ENCODE data around the gene MX1. TPM values are rescaled to one million over a fixed set of nuclear protein-coding genes. Genes with fewer than 3 reads are reported as not detected.

The MX1 gene
- total RNA-seq, 2 donors from 2014 or later, result 15.6 to 29.1 TPM

- no peak for DNase-seq (ENCODE audit: low spot score)
Observed at GRCh38 chr21:41506611-41507520, 80.8 kb downstream of the MX1 start.

GRCh38 chr21:41507521-41508414, 81.7 kb downstream of the MX1 start, which contains the start of gene TMPRSS2:
TMPRSS2 (minus strand) TSS chr21:41508158; CDS start chr21:41498133, 10,025 bp downstream.
- peak within 1 kb of the TSS; percentile 62 to 72 for H3K4me3 ChIP-seq
- intact Hi-C loops (cut with DNase I), result no loop called here
- no peaks in the 10 kb centered on the region for H3K27me3 ChIP-seq (replicated peaks; ENCODE audit: insufficient read depth)
- TF ChIP-seq POLR2AphosphoS5 (IDR thresholded peaks at IDR 0.05) (peak; percentile 61), POLR2A (IDR thresholded peaks at IDR 0.05) (peak; percentile 73)
- TF ChIP-seq, protein P1, sequence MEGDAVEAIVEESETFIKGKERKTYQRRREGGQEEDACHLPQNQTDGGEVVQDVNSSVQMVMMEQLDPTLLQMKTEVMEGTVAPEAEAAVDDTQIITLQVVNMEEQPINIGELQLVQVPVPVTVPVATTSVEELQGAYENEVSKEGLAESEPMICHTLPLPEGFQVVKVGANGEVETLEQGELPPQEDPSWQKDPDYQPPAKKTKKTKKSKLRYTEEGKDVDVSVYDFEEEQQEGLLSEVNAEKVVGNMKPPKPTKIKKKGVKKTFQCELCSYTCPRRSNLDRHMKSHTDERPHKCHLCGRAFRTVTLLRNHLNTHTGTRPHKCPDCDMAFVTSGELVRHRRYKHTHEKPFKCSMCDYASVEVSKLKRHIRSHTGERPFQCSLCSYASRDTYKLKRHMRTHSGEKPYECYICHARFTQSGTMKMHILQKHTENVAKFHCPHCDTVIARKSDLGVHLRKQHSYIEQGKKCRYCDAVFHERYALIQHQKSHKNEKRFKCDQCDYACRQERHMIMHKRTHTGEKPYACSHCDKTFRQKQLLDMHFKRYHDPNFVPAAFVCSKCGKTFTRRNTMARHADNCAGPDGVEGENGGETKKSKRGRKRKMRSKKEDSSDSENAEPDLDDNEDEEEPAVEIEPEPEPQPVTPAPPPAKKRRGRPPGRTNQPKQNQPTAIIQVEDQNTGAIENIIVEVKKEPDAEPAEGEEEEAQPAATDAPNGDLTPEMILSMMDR (IDR thresholded peaks at IDR 0.05), result peak in 1 of 4 experiments; percentile 31
- no peaks in the 10 kb centered on the region for H3K9me3 ChIP-seq
- no peaks in the 10 kb centered on the region for H3K36me3 ChIP-seq
- WGBS, result 0% methylated on average over 37 of the region's 85 CpGs
- peak within 1 kb of the TSS; percentile 93 to 97 for H3K27ac ChIP-seq
- H3K4me1 ChIP-seq (replicated peaks), result no peaks in the 10 kb centered on the region
- peak; percentile 83 for DNase-seq (ENCODE audit: low spot score)

More at GRCh38 chr21:41506611-41507520, 80.8 kb downstream of the MX1 start:
- Histone ChIP-seq H3K9me3 (no peaks in the 10 kb centered on the region), H3K4me1 (replicated peaks) (no peaks in the 10 kb centered on the region), H3K4me3 (peak overlapping the region; percentile 62 to 72), H3K27ac (peak overlapping the region; percentile 93 to 97), H3K27me3 (replicated peaks; ENCODE audit: insufficient read depth) (no peaks in the 10 kb centered on the region), H3K36me3 (no peaks in the 10 kb centered on the region)
- TF ChIP-seq, protein P1 (IDR thresholded peaks at IDR 0.05), result no peak
- peak; percentile 16 for TF ChIP-seq POLR2A (IDR thresholded peaks at IDR 0.05)
- peak; percentile 61 for TF ChIP-seq POLR2AphosphoS5 (IDR thresholded peaks at IDR 0.05)
- intact Hi-C loops (cut with DNase I), result no loop called here
- 4% methylated on average over 62 of the region's 64 CpGs for WGBS

GRCh38 chr21:41508415-41509144, 82.5 kb downstream of the MX1 start:
- H3K4me3 ChIP-seq, result peak overlapping the region; percentile 62 to 72
- no peaks in the 10 kb centered on the region for H3K9me3 ChIP-seq
- WGBS, result 25% methylated on average over 18 of the region's 28 CpGs
- H3K27ac ChIP-seq, result peak overlapping the region; percentile 93 to 97
- no peaks in the 10 kb centered on the region for H3K4me1 ChIP-seq (replicated peaks)
- H3K36me3 ChIP-seq, result no peaks in the 10 kb centered on the region
- H3K27me3 ChIP-seq (replicated peaks; ENCODE audit: insufficient read depth), result no peaks in the 10 kb centered on the region
- TF ChIP-seq POLR2A (IDR thresholded peaks at IDR 0.05) (no peak), POLR2AphosphoS5 (IDR thresholded peaks at IDR 0.05) (peak; percentile 30)
- TF ChIP-seq, protein P1 (IDR thresholded peaks at IDR 0.05), result no peak
- DNase-seq (ENCODE audit: low spot score), result no peak
- intact Hi-C loops (cut with DNase I), result no loop called here

Other genes with a start within 250 kb of the MX1 start
- 10 to 100 TPM; 19.4 to 63.6 TPM for gene FAM3B, start 109.4 kb upstream of the MX1 start, total RNA-seq
- 1 to 10 TPM; 1.7 to 4.9 TPM for gene MX2, start 64.2 kb upstream of the MX1 start, total RNA-seq
- 100 to 1,000 TPM; 336 to 786 TPM for gene TMPRSS2, start 81.9 kb downstream of the MX1 start, total RNA-seq

Data from prostate gland (tissue), 2 donors.